ENCODE results near the gene ZNF217.
A peak's percentile ranks its signal among the peaks of the same experiment; 100 is the strongest.

Gene ZNF217

GRCh38 chr20:53579581-53580375, 13.9 kb downstream of the ZNF217 start:
- DNase-seq = no peak
- Histone ChIP-seq H3K27ac (no peak overlapping the region), H3K9me3 (ENCODE audit: severe bottlenecking) (no peaks in the 10 kb centered on the region), H3K4me3 (ENCODE audit: low read depth, low read length) (no peak overlapping the region), H3K36me3 (peaks cover 49% of the 10 kb centered on the region), H3K27me3 (ENCODE audit: insufficient read depth, low read depth, severe bottlenecking) (no peaks in the 10 kb centered on the region)
- no peak for TF ChIP-seq CTCF (IDR thresholded peaks at IDR 0.05; ENCODE audit: low read depth, low read length)

- H3K27ac ChIP-seq = no peak overlapping the region
- H3K4me3 ChIP-seq (ENCODE audit: low read depth, low read length) = no peak overlapping the region
- no peaks in the 10 kb centered on the region for H3K27me3 ChIP-seq (ENCODE audit: insufficient read depth, low read depth, severe bottlenecking)
- no peaks in the 10 kb centered on the region for H3K9me3 ChIP-seq (ENCODE audit: severe bottlenecking)
- DNase-seq = no peak
- H3K36me3 ChIP-seq = peaks cover 51% of the 10 kb centered on the region
- no peak for TF ChIP-seq CTCF (IDR thresholded peaks at IDR 0.05; ENCODE audit: low read depth, low read length)
Measured at GRCh38 chr20:53579266-53579580, 14.4 kb downstream of the ZNF217 start.

- no peaks in the 10 kb centered on the region for H3K27me3 ChIP-seq (ENCODE audit: insufficient read depth, low read depth, severe bottlenecking)
- peaks cover 54% of the 10 kb centered on the region for H3K36me3 ChIP-seq
- H3K9me3 ChIP-seq (ENCODE audit: severe bottlenecking) = no peaks in the 10 kb centered on the region
- TF ChIP-seq CTCF (IDR thresholded peaks at IDR 0.05; ENCODE audit: low read depth, low read length) = peak; percentile 54
- H3K27ac ChIP-seq = no peak overlapping the region
- H3K4me3 ChIP-seq (ENCODE audit: low read depth, low read length) = no peak overlapping the region
- DNase-seq = peak; percentile 36
Measured at GRCh38 chr20:53578492-53579222, 15.0 kb downstream of the ZNF217 start.

- DNase-seq = no peak
- H3K4me3 ChIP-seq (ENCODE audit: low read depth, low read length) = no peak overlapping the region
- TF ChIP-seq CTCF (IDR thresholded peaks at IDR 0.05; ENCODE audit: low read depth, low read length) = no peak
- no peak overlapping the region for H3K27ac ChIP-seq
- H3K9me3 ChIP-seq (ENCODE audit: severe bottlenecking) = no peaks in the 10 kb centered on the region
- H3K27me3 ChIP-seq (ENCODE audit: insufficient read depth, low read depth, severe bottlenecking) = no peaks in the 10 kb centered on the region
- peaks cover 49% of the 10 kb centered on the region for H3K36me3 ChIP-seq
Measured at GRCh38 chr20:53576586-53577318, 16.9 kb downstream of the ZNF217 start.

GRCh38 chr20:53576195-53576580, 17.5 kb downstream of the ZNF217 start:
- TF ChIP-seq CTCF (IDR thresholded peaks at IDR 0.05; ENCODE audit: low read depth, low read length) = no peak
- no peak overlapping the region for H3K4me3 ChIP-seq (ENCODE audit: low read depth, low read length)
- H3K27me3 ChIP-seq (ENCODE audit: insufficient read depth, low read depth, severe bottlenecking) = no peaks in the 10 kb centered on the region
- no peaks in the 10 kb centered on the region for H3K9me3 ChIP-seq (ENCODE audit: severe bottlenecking)
- DNase-seq = no peak
- H3K27ac ChIP-seq = no peak overlapping the region
- H3K36me3 ChIP-seq = peaks cover 44% of the 10 kb centered on the region

All from WERI-Rb-1 (cell line).